ENCODE results near the gene RIMS1. TPM values are rescaled to one million over a fixed set of nuclear protein-coding genes. Genes with fewer than 3 reads are reported as not detected.
A peak's percentile ranks its signal among the peaks of the same experiment; 100 is the strongest.

RIMS1 gene
- total RNA-seq, 2 donors from 2014 or later, result 3.5 to 5.7 TPM

DNA sequence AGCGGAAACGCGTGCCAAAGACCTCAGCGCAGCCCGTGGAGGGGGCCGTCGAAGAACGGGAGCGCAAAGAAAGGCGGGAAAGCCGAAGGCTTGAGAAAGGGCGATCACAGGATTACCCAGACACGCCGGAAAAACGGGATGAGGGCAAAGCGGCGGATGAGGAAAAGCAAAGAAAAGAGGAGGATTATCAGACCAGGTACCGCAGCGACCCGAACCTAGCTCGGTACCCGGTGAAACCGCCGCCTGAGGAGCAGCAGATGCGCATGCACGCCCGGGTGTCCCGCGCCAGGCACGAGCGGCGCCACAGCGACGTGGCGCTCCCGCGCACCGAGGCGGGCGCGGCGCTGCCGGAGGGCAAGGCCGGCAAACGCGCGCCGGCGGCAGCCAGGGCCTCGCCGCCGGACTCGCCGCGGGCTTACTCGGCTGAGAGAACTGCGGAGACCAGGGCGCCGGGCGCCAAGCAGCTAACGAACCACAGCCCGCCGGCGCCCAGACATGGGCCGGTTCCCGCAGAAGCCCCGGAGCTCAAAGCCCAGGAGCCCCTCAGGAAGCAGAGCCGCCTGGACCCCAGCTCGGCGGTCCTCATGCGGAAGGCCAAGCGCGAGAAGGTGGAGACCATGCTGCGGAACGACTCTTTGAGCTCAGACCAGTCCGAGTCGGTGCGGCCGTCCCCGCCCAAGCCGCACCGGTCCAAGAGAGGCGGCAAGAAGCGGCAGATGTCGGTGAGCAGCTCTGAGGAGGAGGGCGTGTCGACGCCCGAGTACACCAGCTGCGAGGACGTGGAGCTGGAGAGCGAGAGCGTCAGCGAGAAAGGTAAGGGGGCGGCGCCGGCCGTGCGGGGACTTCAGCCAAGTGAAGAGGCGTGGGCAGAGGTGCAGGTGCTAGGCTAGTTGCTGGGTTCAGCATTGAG, 296.2 kb downstream of the RIMS1 start:
- ATAC-seq (ENCODE audit: insufficient number of reproducible peaks, low FRiP score, low read depth), result no peak
- no peaks in the 10 kb centered on the region for H3K27me3 ChIP-seq (replicated peaks; ENCODE audit: insufficient read depth)
- no peak overlapping the region for H3K27ac ChIP-seq
- TF ChIP-seq, protein P1, sequence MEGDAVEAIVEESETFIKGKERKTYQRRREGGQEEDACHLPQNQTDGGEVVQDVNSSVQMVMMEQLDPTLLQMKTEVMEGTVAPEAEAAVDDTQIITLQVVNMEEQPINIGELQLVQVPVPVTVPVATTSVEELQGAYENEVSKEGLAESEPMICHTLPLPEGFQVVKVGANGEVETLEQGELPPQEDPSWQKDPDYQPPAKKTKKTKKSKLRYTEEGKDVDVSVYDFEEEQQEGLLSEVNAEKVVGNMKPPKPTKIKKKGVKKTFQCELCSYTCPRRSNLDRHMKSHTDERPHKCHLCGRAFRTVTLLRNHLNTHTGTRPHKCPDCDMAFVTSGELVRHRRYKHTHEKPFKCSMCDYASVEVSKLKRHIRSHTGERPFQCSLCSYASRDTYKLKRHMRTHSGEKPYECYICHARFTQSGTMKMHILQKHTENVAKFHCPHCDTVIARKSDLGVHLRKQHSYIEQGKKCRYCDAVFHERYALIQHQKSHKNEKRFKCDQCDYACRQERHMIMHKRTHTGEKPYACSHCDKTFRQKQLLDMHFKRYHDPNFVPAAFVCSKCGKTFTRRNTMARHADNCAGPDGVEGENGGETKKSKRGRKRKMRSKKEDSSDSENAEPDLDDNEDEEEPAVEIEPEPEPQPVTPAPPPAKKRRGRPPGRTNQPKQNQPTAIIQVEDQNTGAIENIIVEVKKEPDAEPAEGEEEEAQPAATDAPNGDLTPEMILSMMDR (IDR thresholded peaks at IDR 0.05), result no peak
- no peaks in the 10 kb centered on the region for H3K9me3 ChIP-seq
- H3K4me1 ChIP-seq (ENCODE audit: control insufficient read depth in 1 of 2, low read depth in 2 of 2), result no peaks in the 10 kb centered on the region
- H3K36me3 ChIP-seq, result no peaks in the 10 kb centered on the region
- H3K4me3 ChIP-seq, result peak overlapping the region; percentile 73
- no peak for DNase-seq (ENCODE audit: low spot score)

DNA sequence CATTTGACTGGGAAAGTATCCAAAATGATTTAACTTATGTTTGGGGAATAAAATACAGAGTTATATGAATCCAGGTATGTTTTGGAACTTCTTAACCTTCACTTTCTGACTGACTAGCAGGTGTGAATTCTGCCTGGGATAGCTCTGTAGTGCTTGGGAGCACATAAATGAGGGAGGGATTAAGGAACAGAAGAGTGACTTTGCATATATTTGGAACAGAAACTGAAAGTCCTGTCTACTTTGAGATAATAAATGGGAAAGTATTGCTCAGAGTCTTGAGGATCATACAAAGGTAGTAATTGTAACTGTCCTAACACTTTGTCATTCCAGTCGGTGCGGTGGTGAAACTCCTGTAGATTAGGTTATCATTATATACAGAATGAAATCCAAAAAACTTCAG, 317.6 kb downstream of the RIMS1 start:
- Histone ChIP-seq H3K27me3 (replicated peaks; ENCODE audit: insufficient read depth) (no peaks in the 10 kb centered on the region), H3K36me3 (no peaks in the 10 kb centered on the region), H3K4me1 (ENCODE audit: control insufficient read depth in 1 of 2, low read depth in 2 of 2) (no peaks in the 10 kb centered on the region), H3K4me3 (no peak overlapping the region), H3K27ac (no peak overlapping the region), H3K9me3 (no peaks in the 10 kb centered on the region)
- ATAC-seq (ENCODE audit: insufficient number of reproducible peaks, low FRiP score, low read depth) (no peak), DNase-seq (ENCODE audit: low spot score) (no peak)
- TF ChIP-seq, protein P1 (IDR thresholded peaks at IDR 0.05), result no peak

DNA sequence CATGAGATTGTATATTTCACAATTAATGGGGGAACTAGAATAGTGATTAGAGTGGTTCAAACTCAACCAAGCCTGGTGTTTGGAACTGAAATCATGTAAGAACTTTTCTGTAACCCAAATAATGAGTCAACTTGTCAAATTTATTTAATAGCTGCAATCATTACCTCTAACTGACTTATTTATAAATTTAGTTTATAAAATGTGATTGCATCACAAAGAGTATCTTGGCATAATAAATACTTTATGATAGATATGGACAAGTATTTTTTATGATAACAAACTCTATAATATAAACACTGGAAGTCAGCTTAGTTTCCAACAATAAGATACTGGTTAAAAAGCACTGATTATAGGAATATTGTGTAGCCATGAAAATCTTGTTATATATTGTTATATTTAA, 319.1 kb downstream of the RIMS1 start:
- Histone ChIP-seq H3K27ac (no peak overlapping the region), H3K27me3 (replicated peaks; ENCODE audit: insufficient read depth) (no peaks in the 10 kb centered on the region), H3K4me3 (no peak overlapping the region), H3K36me3 (no peaks in the 10 kb centered on the region), H3K4me1 (ENCODE audit: control insufficient read depth in 1 of 2, low read depth in 2 of 2) (no peaks in the 10 kb centered on the region), H3K9me3 (no peaks in the 10 kb centered on the region)
- DNase-seq (ENCODE audit: low spot score) (no peak), ATAC-seq (ENCODE audit: insufficient number of reproducible peaks, low FRiP score, low read depth) (no peak)
- TF ChIP-seq, protein P1 (IDR thresholded peaks at IDR 0.05), result no peak

DNA sequence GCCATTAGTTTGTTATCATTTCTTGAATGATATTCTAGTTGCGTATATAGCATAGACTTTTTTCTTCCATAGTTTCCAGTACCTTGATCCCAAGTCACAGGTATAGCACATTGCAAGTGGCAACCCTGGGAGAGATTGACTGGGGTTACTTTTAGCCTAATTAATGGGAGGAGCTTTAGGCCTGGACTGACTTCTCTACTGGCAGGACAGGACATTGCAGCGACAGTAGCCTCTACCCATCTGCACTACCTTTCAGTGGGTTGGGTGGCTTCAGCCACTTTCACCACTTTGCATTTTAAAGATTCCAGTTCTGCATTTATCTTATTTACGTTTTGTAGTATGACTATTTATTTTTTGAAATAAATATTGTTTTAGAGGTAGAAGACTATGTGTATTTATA, 320.3 kb downstream of the RIMS1 start:
- TF ChIP-seq, protein P1 (IDR thresholded peaks at IDR 0.05), result no peak
- H3K27me3 ChIP-seq (replicated peaks; ENCODE audit: insufficient read depth), result no peaks in the 10 kb centered on the region
- no peak overlapping the region for H3K27ac ChIP-seq
- no peaks in the 10 kb centered on the region for H3K9me3 ChIP-seq
- no peak for ATAC-seq (ENCODE audit: insufficient number of reproducible peaks, low FRiP score, low read depth)
- no peaks in the 10 kb centered on the region for H3K36me3 ChIP-seq
- no peak overlapping the region for H3K4me3 ChIP-seq
- no peaks in the 10 kb centered on the region for H3K4me1 ChIP-seq (ENCODE audit: control insufficient read depth in 1 of 2, low read depth in 2 of 2)
- no peak for DNase-seq (ENCODE audit: low spot score)

DNA sequence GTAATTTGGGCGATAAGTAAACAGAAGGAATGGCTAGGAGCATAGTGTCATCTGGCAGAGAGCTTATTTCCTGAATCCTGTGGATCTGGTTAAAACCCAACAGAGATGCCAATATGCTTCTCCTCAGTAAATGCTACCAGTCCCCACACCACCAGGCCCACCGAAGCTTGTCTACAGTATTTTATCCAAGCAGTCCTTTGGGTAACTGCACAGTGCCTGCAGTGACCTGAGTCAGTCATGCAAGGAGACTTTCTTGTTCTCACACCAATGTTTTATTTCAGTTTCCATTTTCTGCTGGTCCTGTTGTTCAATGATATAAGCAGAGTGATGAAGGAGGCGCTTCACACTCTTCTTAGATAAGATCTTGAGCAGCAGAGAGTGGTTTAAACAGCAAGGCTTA, 326.3 kb downstream of the RIMS1 start:
- no peaks in the 10 kb centered on the region for H3K27me3 ChIP-seq (replicated peaks; ENCODE audit: insufficient read depth)
- no peak for ATAC-seq (ENCODE audit: insufficient number of reproducible peaks, low FRiP score, low read depth)
- DNase-seq (ENCODE audit: low spot score), result no peak
- H3K9me3 ChIP-seq, result no peaks in the 10 kb centered on the region
- no peak overlapping the region for H3K4me3 ChIP-seq
- H3K27ac ChIP-seq, result no peak overlapping the region
- TF ChIP-seq, protein P1 (IDR thresholded peaks at IDR 0.05), result no peak
- H3K4me1 ChIP-seq (ENCODE audit: control insufficient read depth in 1 of 2, low read depth in 2 of 2), result no peaks in the 10 kb centered on the region
- no peaks in the 10 kb centered on the region for H3K36me3 ChIP-seq
